ENCODE measurements around the gene UBE2E1. TPM values are rescaled to one million over a fixed set of nuclear protein-coding genes. Genes with fewer than 3 reads are reported as not detected.

The UBE2E1 gene
- total and polyA plus RNA-seq, 2 of the 4 experiments (the other 2 are of a cell fraction) = 54.1 to 91.6 TPM

DNA sequence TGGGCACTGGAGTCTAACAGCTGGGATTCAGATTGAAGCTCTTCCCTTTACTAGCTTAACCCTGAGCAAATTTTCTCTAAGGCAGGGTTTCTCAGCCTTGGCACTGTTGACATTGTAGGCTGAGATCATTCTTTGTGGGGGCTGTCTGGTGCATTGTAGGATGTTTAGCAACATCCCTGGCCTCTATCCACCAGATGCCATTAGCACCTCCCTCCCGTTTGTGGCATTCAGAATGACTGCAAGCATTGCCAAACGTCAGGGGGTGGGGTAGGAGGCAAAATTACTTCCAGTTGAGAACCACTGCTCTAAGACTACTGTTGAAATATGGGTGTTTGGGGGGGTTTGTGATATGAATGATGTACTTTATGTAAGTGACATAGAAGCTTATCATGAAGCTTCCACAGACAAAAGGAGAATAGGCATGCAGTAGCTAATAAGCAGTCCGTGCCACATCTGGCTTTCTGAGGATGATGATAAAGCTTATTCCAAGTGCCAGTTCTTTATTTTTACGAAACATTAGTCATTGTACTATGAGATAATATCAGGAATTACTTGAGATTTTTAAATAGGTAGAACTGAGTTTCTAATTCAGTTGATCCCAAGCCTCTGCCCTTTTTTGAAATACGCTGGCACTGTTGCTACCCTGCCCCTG lies 71.7 kb downstream of the UBE2E1 start (continued):
- no peak for TF ChIP-seq MXI1 (IDR thresholded peaks at IDR 0.05; ENCODE audit: borderline replicate concordance, low read depth, low read length)

DNA sequence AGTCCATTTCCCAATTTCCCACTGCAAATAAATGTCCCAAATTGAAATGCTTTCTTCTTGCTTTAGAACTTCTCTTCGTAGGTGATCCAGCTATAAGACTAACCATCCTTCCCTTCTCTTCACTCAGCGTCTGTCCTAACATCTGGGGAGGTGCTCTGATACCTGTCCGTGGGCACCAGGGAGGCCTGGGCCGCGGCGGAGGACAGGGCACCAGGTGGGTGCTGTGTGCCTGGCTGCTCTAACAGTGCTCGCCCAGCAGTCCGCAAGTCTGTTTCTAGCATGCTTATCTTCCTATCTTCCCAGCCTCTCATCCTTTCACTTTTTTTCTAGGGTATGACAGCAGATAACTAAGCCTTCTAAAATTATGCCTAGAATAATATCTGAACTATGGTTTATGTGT lies 73.7 kb downstream of the UBE2E1 start:
- Histone ChIP-seq H3K4ac (ENCODE audit: low read depth, low read length) (no peak overlapping the region), H2BK20ac (ENCODE audit: low read depth, low read length) (no peak overlapping the region), H2AK5ac (ENCODE audit: low read depth, low read length) (no peak overlapping the region), H4K5ac (ENCODE audit: low read depth, low read length) (no peak overlapping the region), H3K18ac (ENCODE audit: low read depth, low read length) (no peak overlapping the region), H2AK9ac (replicated peaks; ENCODE audit: low read depth, low read length, poor library complexity) (no peak overlapping the region), H2BK120ac (ENCODE audit: low read depth, low read length) (no peak overlapping the region), H3K9me3 (ENCODE audit: control insufficient read depth, insufficient read depth, low read length) (no peaks in the 10 kb centered on the region), H4K8ac (ENCODE audit: low read depth in 2 of 2, low read length in 2 of 2) (no peak overlapping the region), H3K4me3 (ENCODE audit: insufficient read depth, low read depth, low read length) (no peak overlapping the region), H3K27ac (ENCODE audit: insufficient read depth, low read length) (no peak overlapping the region), H2AFZ (replicated peaks; ENCODE audit: low read length, poor library complexity) (no peak overlapping the region), H3K9ac (ENCODE audit: low read depth, low read length) (no peak overlapping the region), H3K9me1 (ENCODE audit: insufficient read depth, low read length) (peaks cover 3% of the 10 kb centered on the region), H4K91ac (ENCODE audit: insufficient read depth, low read depth, low read length) (no peak overlapping the region), H3K79me1 (ENCODE audit: low read depth in 1 of 2, low read length in 2 of 2) (peaks cover 24 to 69% of the 10 kb centered on the region in 2 experiments), H3K56ac (ENCODE audit: extremely low read depth, insufficient read depth, low read length) (no peak overlapping the region), H3K36me3 (ENCODE audit: control insufficient read depth, insufficient read depth, low read length) (peaks cover 9% of the 10 kb centered on the region; the same call in 1 of the 2 replicates), H3K14ac (replicated peaks; ENCODE audit: low read depth, low read length) (no peak overlapping the region), H4K20me1 (ENCODE audit: insufficient read depth, low read length) (peaks cover 28% of the 10 kb centered on the region), H2BK5ac (ENCODE audit: low read depth, low read length, poor library complexity, severe bottlenecking) (no peak overlapping the region), H3K23ac (ENCODE audit: low read depth, low read length) (no peak overlapping the region), H3K27me3 (ENCODE audit: control insufficient read depth, insufficient read depth, low read length) (no peaks in the 10 kb centered on the region), H3K4me2 (ENCODE audit: low read depth, low read length) (no peak overlapping the region), H3K4me1 (ENCODE audit: control insufficient read depth, insufficient read depth, low read length) (peaks cover 12% of the 10 kb centered on the region), H2BK15ac (ENCODE audit: low read depth, low read length) (no peak overlapping the region)
- dilution Hi-C loops (cut with HindIII; ENCODE audit: low sequenced_read_pairs, unreplicated experiment) = no loop called here
- ATAC-seq (ENCODE audit: low read depth) (no peak), DNase-seq (no peak)
- in situ Hi-C loops (cut with MboI; ENCODE audit: low sequenced_read_pairs) = loop anchor here (25.0 kb wide), 2 partner anchors 358 to 808 kb away; no protein-coding TSS in a partner anchor
- intact Hi-C loops (cut with micrococcal nuclease) = loop anchor here (10.0 kb wide), 2 partner anchors 165 to 675 kb away; partner anchors contain the start of gene UBE2E2
- no TSS peak for BruUV-seq (replicated peaks)
- 92% methylated on average over 2 of the region's 8 CpGs; no CpG with 5 or more reads in 1 of the 2 experiments for WGBS, 2 experiments (ENCODE audit: extremely low coverage in 2 of 2, insufficient read length in 1 of 2)
- ChIA-PET POLR2A (ENCODE audit: unreplicated experiment) (no interaction called here), CTCF (no interaction called here)
- TF ChIP-seq FOS (IDR thresholded peaks at IDR 0.05; ENCODE audit: low read depth, low read length) = no peak
- no peak for TF ChIP-seq POLR2A (IDR thresholded peaks at IDR 0.05; ENCODE audit: low read depth, low read length)
- TF ChIP-seq, protein P1, sequence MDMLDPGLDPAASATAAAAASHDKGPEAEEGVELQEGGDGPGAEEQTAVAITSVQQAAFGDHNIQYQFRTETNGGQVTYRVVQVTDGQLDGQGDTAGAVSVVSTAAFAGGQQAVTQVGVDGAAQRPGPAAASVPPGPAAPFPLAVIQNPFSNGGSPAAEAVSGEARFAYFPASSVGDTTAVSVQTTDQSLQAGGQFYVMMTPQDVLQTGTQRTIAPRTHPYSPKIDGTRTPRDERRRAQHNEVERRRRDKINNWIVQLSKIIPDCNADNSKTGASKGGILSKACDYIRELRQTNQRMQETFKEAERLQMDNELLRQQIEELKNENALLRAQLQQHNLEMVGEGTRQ (IDR thresholded peaks at IDR 0.05; ENCODE audit: low read depth, low read length) = no peak
- no peak for TF ChIP-seq RFX5 (IDR thresholded peaks at IDR 0.05; ENCODE audit: low read depth, low read length)
- TF ChIP-seq CEBPB (IDR thresholded peaks at IDR 0.05; ENCODE audit: low read depth, low read length) = no peak
- no peak for TF ChIP-seq SMC3 (IDR thresholded peaks at IDR 0.05; ENCODE audit: low read depth, low read length)
- TF ChIP-seq MXI1 (IDR thresholded peaks at IDR 0.05; ENCODE audit: borderline replicate concordance, low read depth, low read length) = no peak
- no peak for TF ChIP-seq NFE2L2 (IDR thresholded peaks at IDR 0.05; ENCODE audit: low read depth, low read length)
- TF ChIP-seq MAZ (IDR thresholded peaks at IDR 0.05; ENCODE audit: borderline replicate concordance, low read depth, low read length) = no peak
- no peak for TF ChIP-seq RAD21 (IDR thresholded peaks at IDR 0.05; ENCODE audit: low read length)
- TF ChIP-seq, protein P2, sequence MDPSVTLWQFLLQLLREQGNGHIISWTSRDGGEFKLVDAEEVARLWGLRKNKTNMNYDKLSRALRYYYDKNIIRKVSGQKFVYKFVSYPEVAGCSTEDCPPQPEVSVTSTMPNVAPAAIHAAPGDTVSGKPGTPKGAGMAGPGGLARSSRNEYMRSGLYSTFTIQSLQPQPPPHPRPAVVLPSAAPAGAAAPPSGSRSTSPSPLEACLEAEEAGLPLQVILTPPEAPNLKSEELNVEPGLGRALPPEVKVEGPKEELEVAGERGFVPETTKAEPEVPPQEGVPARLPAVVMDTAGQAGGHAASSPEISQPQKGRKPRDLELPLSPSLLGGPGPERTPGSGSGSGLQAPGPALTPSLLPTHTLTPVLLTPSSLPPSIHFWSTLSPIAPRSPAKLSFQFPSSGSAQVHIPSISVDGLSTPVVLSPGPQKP (IDR thresholded peaks at IDR 0.05; ENCODE audit: borderline replicate concordance, low read depth, low read length) = no peak
- no peak for TF ChIP-seq BHLHE40 (IDR thresholded peaks at IDR 0.05; ENCODE audit: low read depth, low read length)
- TF ChIP-seq RCOR1 (IDR thresholded peaks at IDR 0.05; ENCODE audit: insufficient replicate concordance, low read length) = no peak
- no peak for TF ChIP-seq CHD1 (IDR thresholded peaks at IDR 0.05; ENCODE audit: low read depth, low read length)
